GM08714 (cell line): Measurements from ENCODE around the gene SND1.

Experiments used
- H3K4me3 ChIP-seq: fragments of 200-500 bp; sonication (Bioruptor generic); 2 replicates; pipeline ENCODE4 v1.5.1; 2014; ENCODE audit warnings: mild to moderate bottlenecking, low read length, inconsistent platforms
- ZNF274 ChIP-seq: IDR thresholded peaks from 2 replicates; pipeline ENCODE4 v1.6.1; 2012; ENCODE audit warnings: mild to moderate bottlenecking, low read depth, low read length

The SND1 gene

GRCh38 chr7:127689194-127689772 lies 37.3 kb downstream of the SND1 start:
- no peak overlapping the region for H3K4me3 ChIP-seq
- no peak for TF ChIP-seq ZNF274

GRCh38 chr7:127690337-127690736 lies 38.3 kb downstream of the SND1 start:
- TF ChIP-seq ZNF274, result no peak
- H3K4me3 ChIP-seq, result no peak overlapping the region

- TF ChIP-seq ZNF274, result no peak
- no peak overlapping the region for H3K4me3 ChIP-seq
These were observed 38.8 kb downstream of the SND1 start for GRCh38 chr7:127690806-127691205.

- no peak for TF ChIP-seq ZNF274
- H3K4me3 ChIP-seq, result no peak overlapping the region
These were observed 40.2 kb downstream of the SND1 start for GRCh38 chr7:127692200-127692599.

- no peak for TF ChIP-seq ZNF274
- H3K4me3 ChIP-seq, result no peak overlapping the region
These were observed 47.9 kb downstream of the SND1 start for GRCh38 chr7:127699853-127700252.

- no peak overlapping the region for H3K4me3 ChIP-seq
- no peak for TF ChIP-seq ZNF274
These were observed 50.2 kb downstream of the SND1 start for GRCh38 chr7:127702052-127702652.

- TF ChIP-seq ZNF274, result no peak
- H3K4me3 ChIP-seq, result no peak overlapping the region
These were observed 50.9 kb downstream of the SND1 start for GRCh38 chr7:127702938-127703337.

GRCh38 chr7:127704211-127704610 lies 52.2 kb downstream of the SND1 start:
- H3K4me3 ChIP-seq, result no peak overlapping the region
- no peak for TF ChIP-seq ZNF274

GRCh38 chr7:127705461-127705959 lies 53.5 kb downstream of the SND1 start:
- TF ChIP-seq ZNF274, result no peak
- H3K4me3 ChIP-seq, result no peak overlapping the region

GRCh38 chr7:127706766-127707165 lies 54.8 kb downstream of the SND1 start:
- no peak overlapping the region for H3K4me3 ChIP-seq
- no peak for TF ChIP-seq ZNF274

- TF ChIP-seq ZNF274, result no peak
- H3K4me3 ChIP-seq, result no peak overlapping the region
These were observed 56.2 kb downstream of the SND1 start for GRCh38 chr7:127708201-127708600.

GRCh38 chr7:127708788-127709187 lies 56.8 kb downstream of the SND1 start:
- TF ChIP-seq ZNF274, result no peak
- H3K4me3 ChIP-seq, result no peak overlapping the region

- no peak for TF ChIP-seq ZNF274
- no peak overlapping the region for H3K4me3 ChIP-seq
These were observed 58.6 kb downstream of the SND1 start for GRCh38 chr7:127710635-127711034.

- TF ChIP-seq ZNF274, result no peak
- no peak overlapping the region for H3K4me3 ChIP-seq
These were observed 59.9 kb downstream of the SND1 start for GRCh38 chr7:127711872-127712271.

GRCh38 chr7:127713006-127713405 lies 61.0 kb downstream of the SND1 start:
- no peak overlapping the region for H3K4me3 ChIP-seq
- TF ChIP-seq ZNF274, result no peak

GRCh38 chr7:127713758-127714157 lies 61.8 kb downstream of the SND1 start:
- no peak for TF ChIP-seq ZNF274
- H3K4me3 ChIP-seq, result no peak overlapping the region

- no peak overlapping the region for H3K4me3 ChIP-seq
- no peak for TF ChIP-seq ZNF274
These were observed 63.3 kb downstream of the SND1 start for GRCh38 chr7:127715272-127715671.
